A549 (cell line): ENCODE results near the gene LSS. TPM values are rescaled to one million over a fixed set of nuclear protein-coding genes. Genes with fewer than 3 reads are reported as not detected.

Experiments used
- ATAC-seq, 2 experiments: fragments of 200-7000 bp in 1 of 2; fragments of >200 bp in 1 of 2; cut with Nextera tagmentation in 1 of 2; cut with Tn5 transposase in 1 of 2; 3 replicates each; pipeline versions ENCODE4 v1.8.0 to v1.9.1; 2018 to 2020; ENCODE audit warnings: mild to moderate bottlenecking in 1 of 2, moderate library complexity in 1 of 2
- CTCF ChIA-PET: fragments of 300-600 bp; sonication (Branson Sonifier 250); formaldehyde crosslinking; extraction: SDS; loops from one replicate; lab custom pipeline; 2021; ENCODE audit warnings: antibody characterized with exemption, inconsistent platforms; lab: Yijun Ruan, JAX
- POLR2A ChIA-PET: fragments of 350-600 bp; formaldehyde crosslinking; extraction: SDS; loops from one replicate; lab custom pipeline; 2021; ENCODE audit warnings: antibody characterized with exemption, inconsistent platforms; lab: Yijun Ruan, JAX
- DNase-seq, 2 experiments: peaks; one replicate each; pipeline versions ENCODE4 v3.0.0 to v3.0.0-alpha.2; 2011 to 2016; ENCODE audit warnings: low read depth in 1 of 2, low spot score in 1 of 2
- FAIRE-seq: peaks from 2 replicates; lab custom pipeline; 2011; peaks lifted over from hg19 to GRCh38; lab: Jason Lieb, UNC
- H3K27ac ChIP-seq, 2 experiments: fragments of >200 bp; sonication (Bioruptor Twin); formaldehyde crosslinking; 3 replicates each; pipeline ENCODE4 v1.5.1; 2016 to 2017
- H3K4me1 ChIP-seq: fragments of >200 bp; sonication (Bioruptor Twin); formaldehyde crosslinking; 3 replicates; pipeline ENCODE4 v1.6.1; 2016
- H3K4me2 ChIP-seq: fragments of >200 bp; sonication (Bioruptor Twin); formaldehyde crosslinking; 3 replicates; pipeline ENCODE4 v1.6.1; 2016
- H3K4me3 ChIP-seq: fragments of >200 bp; sonication (Bioruptor Twin); formaldehyde crosslinking; 3 replicates; pipeline ENCODE4 v1.5.1; 2016
- H3K9me3 ChIP-seq: fragments of >200 bp; sonication (Bioruptor Twin); formaldehyde crosslinking; 3 replicates; pipeline ENCODE4 v1.6.1; 2016
- CBX2 ChIP-seq: fragments of 200-600 bp; sonication (generic); IDR thresholded peaks from 2 replicates; pipeline ENCODE4 v1.6.1; 2016; ENCODE audit warnings: low read depth, mild to moderate bottlenecking, borderline replicate concordance
- CBX8 ChIP-seq: fragments of 200-600 bp; sonication (generic); IDR thresholded peaks from 2 replicates; pipeline ENCODE4 v1.6.1; 2016
- CEBPB ChIP-seq, 2 experiments: fragments of >200 bp in 1 of 2; sonication (Bioruptor Twin) in 1 of 2; formaldehyde crosslinking in 1 of 2; IDR thresholded peaks; 2 replicates each; pipeline ENCODE4 v1.6.1; 2012 to 2016
- CHD2 ChIP-seq: fragments of 150-350 bp; IDR thresholded peaks from 2 replicates; pipeline ENCODE4 v1.6.1; 2014; ENCODE audit warnings: low read length; ENCODE audit not compliant: partially characterized antibody
- CHD4 ChIP-seq: fragments of 200-600 bp; sonication (generic); IDR thresholded peaks from 2 replicates; pipeline ENCODE4 v1.6.1; 2016; ENCODE audit warnings: antibody characterized with exemption, mild to moderate bottlenecking, borderline replicate concordance
- EHMT2 ChIP-seq: fragments of 200-600 bp; sonication (generic); IDR thresholded peaks from 2 replicates; pipeline ENCODE4 v1.6.1; 2016; ENCODE audit warnings: antibody characterized with exemption, low read depth, mild to moderate bottlenecking, moderate library complexity
- ESRRA ChIP-seq: fragments of 150-350 bp; IDR thresholded peaks from 2 replicates; pipeline ENCODE4 v1.6.1; 2014; ENCODE audit warnings: mild to moderate bottlenecking, low read length, borderline replicate concordance
- FOSB ChIP-seq: fragments of 250-450 bp; sonication (Bioruptor Pico); IDR thresholded peaks from 2 replicates; pipeline ENCODE4 v1.5.0; 2020; ENCODE audit warnings: mild to moderate bottlenecking, moderate library complexity
- HEYL ChIP-seq: fragments of 250-450 bp; sonication (Bioruptor Pico); IDR thresholded peaks from 2 replicates; pipeline ENCODE4 v1.8.0; 2021; ENCODE audit warnings: mild to moderate bottlenecking, moderate library complexity
- HOXB13 ChIP-seq: fragments of 250-450 bp; sonication (Bioruptor Pico); IDR thresholded peaks from 2 replicates; pipeline ENCODE4 v1.5.0; 2020; ENCODE audit warnings: low read depth, mild to moderate bottlenecking, moderate library complexity
- JUN ChIP-seq, 2 experiments: fragments of >200 bp; sonication (Bioruptor Twin); formaldehyde crosslinking; IDR thresholded peaks; 2 replicates in 1 of 2; 3 replicates in 1 of 2; pipeline ENCODE4 v1.6.1; 2016 to 2017
- JUNB ChIP-seq: fragments of >200 bp; sonication (Bioruptor Twin); formaldehyde crosslinking; IDR thresholded peaks from 2 replicates; pipeline ENCODE4 v1.6.1; 2016
- MAFK ChIP-seq: fragments of 450-650 bp; IDR thresholded peaks from 2 replicates; pipeline ENCODE4 v1.6.1; 2014; ENCODE audit not compliant: partially characterized antibody
- NFE2L2 ChIP-seq: fragments of 150-350 bp; conservative IDR thresholded peaks from 2 replicates; pipeline ENCODE4 v1.6.1; 2014; ENCODE audit warnings: low read length
- NPAS2 ChIP-seq: fragments of 250-450 bp; sonication (Bioruptor Pico); IDR thresholded peaks from 2 replicates; pipeline ENCODE4 v1.8.0; 2022; ENCODE audit warnings: mild to moderate bottlenecking, moderate library complexity, borderline replicate concordance
- POLR2AphosphoS2 ChIP-seq: conservative IDR thresholded peaks from 2 replicates; pipeline ENCODE4 v1.6.1; 2012; ENCODE audit warnings: low read length, improper control_type of control experiment, inconsistent platforms
- RAD21 ChIP-seq, 2 experiments: fragments of >200 bp in 1 of 2; sonication (Bioruptor Twin) in 1 of 2; formaldehyde crosslinking in 1 of 2; IDR thresholded peaks in 1 of 2; conservative IDR thresholded peaks in 1 of 2; 2 replicates in 1 of 2; 3 replicates in 1 of 2; pipeline ENCODE4 v1.6.1; 2012 to 2018; ENCODE audit warnings: inconsistent platforms in 1 of 2
- SMC3 ChIP-seq: fragments of >200 bp; sonication (Bioruptor Twin); formaldehyde crosslinking; IDR thresholded peaks from 3 replicates; pipeline ENCODE4 v1.6.1; 2018; ENCODE audit warnings: inconsistent platforms
- TP53 ChIP-seq: fragments of 250-450 bp; sonication (Bioruptor Pico); IDR thresholded peaks from 2 replicates; pipeline ENCODE4 v1.5.0; 2021; ENCODE audit warnings: mild to moderate bottlenecking, moderate library complexity
- WGBS: methylation state at CpG from one replicate; pipeline ENCODE4 v1.1.6; 2017; ENCODE audit errors: missing lambda C conversion rate; 5-methylcytosine and 5-hydroxymethylcytosine counted together
- polyA plus RNA-seq, 4 experiments: library from polyadenylated mRNA; depleted of rRNA in 3 of 4; stranded (reverse); fragments of >200 nt; fragmentation: RNase III in 1 of 4; extraction: RNeasy Plus Mini Kit Qiagen cat#74134 plus additional on column Dnase treatment in 1 of 4; gene quantifications; 2 replicates in 3 of 4; 3 replicates in 1 of 4; pipeline ENCODE4 v1.2.3, GENCODE V29; 2011 to 2017
- TF ChIP-seq, protein P1 (sequence below): IDR thresholded peaks from 2 replicates; pipeline ENCODE4 v1.6.1; 2012
- TF ChIP-seq, protein P2 (sequence below): fragments of >200 bp; sonication (Bioruptor Twin); formaldehyde crosslinking; IDR thresholded peaks from 3 replicates; pipeline ENCODE4 v1.5.1; 2016
- TF ChIP-seq, protein P3 (sequence below): fragments of 450-650 bp; IDR thresholded peaks from 2 replicates; pipeline ENCODE4 v1.6.1; 2014; ENCODE audit warnings: antibody characterized with exemption

LSS gene
- polyA plus RNA-seq, 2 of the 4 experiments (the other 2 are of a cell fraction) = 9.5 to 22.0 TPM

DNA sequence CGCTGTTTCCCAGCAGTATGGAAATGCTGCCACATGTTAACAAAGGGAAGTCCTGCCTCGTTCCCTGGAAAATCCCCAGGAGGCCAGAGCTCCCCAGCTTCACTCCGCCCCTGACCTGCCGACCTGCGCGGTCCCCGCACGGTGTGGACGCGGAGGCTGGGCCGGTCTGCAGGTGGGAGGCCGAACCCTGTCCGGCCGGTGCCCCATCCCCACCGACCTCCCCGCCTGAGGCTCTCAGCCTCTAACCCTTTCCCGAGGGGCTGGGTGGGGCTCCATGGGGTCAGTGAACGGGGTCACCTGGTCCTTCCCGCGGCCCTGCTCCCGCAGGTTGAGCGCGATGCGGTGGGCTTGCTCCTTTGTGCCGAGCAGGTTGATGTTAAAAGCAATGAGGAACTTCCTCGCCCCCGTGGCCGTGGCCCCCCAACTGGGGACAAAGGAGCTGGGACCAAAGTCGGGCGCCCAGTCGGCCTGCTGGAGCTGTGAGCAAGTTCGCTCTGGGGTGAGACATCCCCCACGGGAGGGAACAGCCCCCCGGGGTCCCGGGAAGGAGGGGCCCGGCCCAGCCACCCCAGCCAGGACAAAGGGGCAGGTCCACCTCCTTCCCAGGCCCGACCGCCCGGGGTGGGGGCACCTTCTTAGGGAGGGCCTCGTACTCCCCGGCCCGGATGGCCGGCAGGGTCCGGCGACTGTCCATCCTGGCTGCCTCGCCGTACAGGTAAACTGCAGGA lies 77.1 kb downstream of the LSS start:
- ChIA-PET CTCF (interaction anchor here (5.2 kb wide), 1 partner anchor 8 kb away, joined by 34 read pairs; no protein-coding TSS in a partner anchor), POLR2A (no interaction called here)
- H3K27ac ChIP-seq = no peak overlapping the region
- no peak for TF ChIP-seq CBX2
- no peak for TF ChIP-seq CHD4
- no peak for TF ChIP-seq HOXB13 (CRISPR knock-in tag)
- TF ChIP-seq SMC3 = no peak
- TF ChIP-seq, protein P1, sequence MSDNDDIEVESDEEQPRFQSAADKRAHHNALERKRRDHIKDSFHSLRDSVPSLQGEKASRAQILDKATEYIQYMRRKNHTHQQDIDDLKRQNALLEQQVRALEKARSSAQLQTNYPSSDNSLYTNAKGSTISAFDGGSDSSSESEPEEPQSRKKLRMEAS = no peak
- no peak for TF ChIP-seq RAD21 (conservative IDR thresholded peaks at IDR 0.05 in 1 of 2, IDR thresholded peaks at IDR 0.05 in 1 of 2)
- no peak for TF ChIP-seq POLR2AphosphoS2
- no peak for TF ChIP-seq FOSB (CRISPR knock-in tag)
- TF ChIP-seq CBX8 = no peak
- TF ChIP-seq CHD2 = no peak
- no peak for TF ChIP-seq JUN (IDR thresholded peaks at IDR 0.05)
- TF ChIP-seq, protein P2, sequence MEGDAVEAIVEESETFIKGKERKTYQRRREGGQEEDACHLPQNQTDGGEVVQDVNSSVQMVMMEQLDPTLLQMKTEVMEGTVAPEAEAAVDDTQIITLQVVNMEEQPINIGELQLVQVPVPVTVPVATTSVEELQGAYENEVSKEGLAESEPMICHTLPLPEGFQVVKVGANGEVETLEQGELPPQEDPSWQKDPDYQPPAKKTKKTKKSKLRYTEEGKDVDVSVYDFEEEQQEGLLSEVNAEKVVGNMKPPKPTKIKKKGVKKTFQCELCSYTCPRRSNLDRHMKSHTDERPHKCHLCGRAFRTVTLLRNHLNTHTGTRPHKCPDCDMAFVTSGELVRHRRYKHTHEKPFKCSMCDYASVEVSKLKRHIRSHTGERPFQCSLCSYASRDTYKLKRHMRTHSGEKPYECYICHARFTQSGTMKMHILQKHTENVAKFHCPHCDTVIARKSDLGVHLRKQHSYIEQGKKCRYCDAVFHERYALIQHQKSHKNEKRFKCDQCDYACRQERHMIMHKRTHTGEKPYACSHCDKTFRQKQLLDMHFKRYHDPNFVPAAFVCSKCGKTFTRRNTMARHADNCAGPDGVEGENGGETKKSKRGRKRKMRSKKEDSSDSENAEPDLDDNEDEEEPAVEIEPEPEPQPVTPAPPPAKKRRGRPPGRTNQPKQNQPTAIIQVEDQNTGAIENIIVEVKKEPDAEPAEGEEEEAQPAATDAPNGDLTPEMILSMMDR = no peak
- TF ChIP-seq NFE2L2 = no peak
- TF ChIP-seq NPAS2 = no peak
- no peak for TF ChIP-seq CEBPB (IDR thresholded peaks at IDR 0.05)
- no peak for TF ChIP-seq TP53 (CRISPR knock-in tag)
- TF ChIP-seq JUNB = no peak
- no peak for TF ChIP-seq EHMT2
- TF ChIP-seq HEYL = no peak
- no peaks in the 10 kb centered on the region for H3K4me1 ChIP-seq
- no peaks in the 10 kb centered on the region for H3K9me3 ChIP-seq
- DNase-seq (no peak), ATAC-seq (no peak), FAIRE-seq (no peak)
- WGBS = 85% methylated on average over 18 of the region's 47 CpGs
- H3K4me2 ChIP-seq = no peak overlapping the region
- no peak overlapping the region for H3K4me3 ChIP-seq

DNA sequence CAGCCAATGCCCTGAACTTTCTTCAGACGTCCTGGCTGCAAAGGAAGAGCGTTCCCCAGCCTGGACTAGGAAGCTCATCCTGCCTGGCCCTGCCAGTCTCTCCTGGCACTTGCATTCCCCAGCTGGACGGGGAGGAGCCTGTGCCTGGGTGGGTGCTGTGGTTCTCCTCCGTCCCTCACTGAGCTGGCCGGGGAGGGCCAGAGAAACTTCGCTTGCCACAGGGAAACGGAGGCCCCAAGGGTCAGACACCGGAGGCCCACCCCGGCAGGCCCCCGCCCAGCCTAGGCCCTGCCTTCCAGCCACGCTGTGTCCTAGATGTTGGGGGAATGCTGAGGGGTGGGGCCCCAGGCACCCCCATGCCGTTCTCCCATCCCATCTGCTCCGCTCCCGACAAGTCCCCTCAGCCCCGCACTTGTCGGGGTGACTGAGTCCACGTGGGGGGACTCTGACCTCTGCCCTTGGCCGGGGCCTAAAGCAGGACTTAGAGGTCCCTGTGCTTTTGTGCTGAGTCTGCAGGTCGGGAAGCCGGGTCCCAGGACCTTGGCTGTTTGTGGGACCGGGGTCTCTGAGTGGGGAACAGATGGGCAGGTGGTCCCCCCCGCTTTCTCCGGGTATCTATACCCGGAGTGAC lies 78.0 kb downstream of the LSS start:
- Histone ChIP-seq H3K4me1 (no peaks in the 10 kb centered on the region), H3K27ac (no peak overlapping the region), H3K9me3 (no peaks in the 10 kb centered on the region), H3K4me3 (no peak overlapping the region), H3K4me2 (no peak overlapping the region)
- DNase-seq = no peak
- WGBS = 80% methylated on average over 11 of the region's 24 CpGs
- ChIA-PET CTCF (interaction anchor here (1.4 to 1.8 kb wide), 3 partner anchors 8 to 180 kb away, joined by 4 to 7 read pairs (median 6); no protein-coding TSS in a partner anchor), POLR2A (no interaction called here)
- FAIRE-seq = no peak
- no peak for ATAC-seq
- TF ChIP-seq ESRRA (no peak), MAFK (peak; percentile 44)
- TF ChIP-seq, protein P3, sequence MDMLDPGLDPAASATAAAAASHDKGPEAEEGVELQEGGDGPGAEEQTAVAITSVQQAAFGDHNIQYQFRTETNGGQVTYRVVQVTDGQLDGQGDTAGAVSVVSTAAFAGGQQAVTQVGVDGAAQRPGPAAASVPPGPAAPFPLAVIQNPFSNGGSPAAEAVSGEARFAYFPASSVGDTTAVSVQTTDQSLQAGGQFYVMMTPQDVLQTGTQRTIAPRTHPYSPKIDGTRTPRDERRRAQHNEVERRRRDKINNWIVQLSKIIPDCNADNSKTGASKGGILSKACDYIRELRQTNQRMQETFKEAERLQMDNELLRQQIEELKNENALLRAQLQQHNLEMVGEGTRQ = no peak
